ENCODE measurements around the gene SCAMP4.

SCAMP4 gene

GRCh38 chr19:1944088-1944915, 39.1 kb downstream of the SCAMP4 start:
- H3K4me3 ChIP-seq = peak overlapping the region; percentile 70
- H3K9ac ChIP-seq = peak overlapping the region; percentile 86

GRCh38 chr19:1944916-1945561, 39.8 kb downstream of the SCAMP4 start:
- peaks cover 42% of the 10 kb centered on the region for H3K36me3 ChIP-seq
- H3K27ac ChIP-seq = peak overlapping the region; percentile 46; the same call in 1 of the 2 replicates
- no peak overlapping the region for H3K4me3 ChIP-seq
- H3K9me3 ChIP-seq = peaks cover 33% of the 10 kb centered on the region
- H3K27me3 ChIP-seq = no peaks in the 10 kb centered on the region
- TF ChIP-seq Cebpa-rat (IDR thresholded peaks at IDR 0.05) = no peak
- H4K20me1 ChIP-seq = peaks cover 81% of the 10 kb centered on the region
- H3K9ac ChIP-seq = peak overlapping the region; percentile 86; the same call in 1 of the 2 replicates
- H3K4me2 ChIP-seq = peak overlapping the region; percentile 100
- peaks cover 37% of the 10 kb centered on the region for H3K4me1 ChIP-seq

More at GRCh38 chr19:1944088-1944915, 39.1 kb downstream of the SCAMP4 start:
- Histone ChIP-seq H3K27ac (peak overlapping the region; percentile 93), H3K4me2 (peak overlapping the region; percentile 100), H3K9me3 (peaks cover 26% of the 10 kb centered on the region), H3K27me3 (no peaks in the 10 kb centered on the region), H3K4me1 (peaks cover 45% of the 10 kb centered on the region), H4K20me1 (peaks cover 75% of the 10 kb centered on the region), H3K36me3 (peaks cover 34% of the 10 kb centered on the region)
- no peak for TF ChIP-seq Cebpa-rat (IDR thresholded peaks at IDR 0.05)

DNA sequence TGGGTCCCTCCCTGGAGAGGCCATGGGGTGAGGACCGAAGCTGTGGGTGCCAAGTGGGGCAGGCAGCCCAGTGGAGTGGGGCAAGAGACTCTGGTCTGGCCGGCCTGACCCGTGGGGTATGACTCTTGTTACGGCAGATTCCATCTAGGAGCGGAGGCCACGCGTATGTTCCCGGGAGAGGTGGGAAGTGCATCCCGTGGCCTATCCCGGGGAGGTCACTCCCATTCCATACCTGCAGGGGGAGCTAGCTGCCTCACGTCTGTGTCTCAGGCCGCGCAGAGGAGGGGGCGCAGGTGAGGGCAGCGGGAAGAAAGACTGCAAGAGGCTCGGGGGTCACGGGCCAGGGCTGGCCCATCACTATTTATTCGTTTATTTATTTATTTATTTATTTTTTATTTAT, 40.7 kb downstream of the SCAMP4 start:
- Histone ChIP-seq H3K9ac (no peak overlapping the region), H3K9me3 (peaks cover 42% of the 10 kb centered on the region), H3K4me2 (peak overlapping the region; percentile 100), H4K20me1 (peaks cover 87% of the 10 kb centered on the region), H3K4me1 (peaks cover 42% of the 10 kb centered on the region), H3K36me3 (peaks cover 50% of the 10 kb centered on the region), H3K4me3 (no peak overlapping the region), H3K27ac (no peak overlapping the region; the same call in 1 of the 2 replicates), H3K27me3 (no peaks in the 10 kb centered on the region)
- TF ChIP-seq Cebpa-rat (IDR thresholded peaks at IDR 0.05) = no peak

GRCh38 chr19:1947651-1948209, 42.5 kb downstream of the SCAMP4 start:
- TF ChIP-seq Cebpa-rat (IDR thresholded peaks at IDR 0.05) = no peak
- H3K4me2 ChIP-seq = no peak overlapping the region
- peaks cover 95% of the 10 kb centered on the region for H4K20me1 ChIP-seq
- H3K27me3 ChIP-seq = no peaks in the 10 kb centered on the region
- no peak overlapping the region for H3K4me3 ChIP-seq
- no peak overlapping the region for H3K27ac ChIP-seq
- H3K4me1 ChIP-seq = peaks cover 59% of the 10 kb centered on the region
- H3K9me3 ChIP-seq = peaks cover 55% of the 10 kb centered on the region
- H3K9ac ChIP-seq = no peak overlapping the region
- H3K36me3 ChIP-seq = peaks cover 68% of the 10 kb centered on the region

- Histone ChIP-seq H3K9me3 (peaks cover 55% of the 10 kb centered on the region), H4K20me1 (peaks cover 95% of the 10 kb centered on the region)
Measured at GRCh38 chr19:1949304-1950101, 44.3 kb downstream of the SCAMP4 start.

DNA sequence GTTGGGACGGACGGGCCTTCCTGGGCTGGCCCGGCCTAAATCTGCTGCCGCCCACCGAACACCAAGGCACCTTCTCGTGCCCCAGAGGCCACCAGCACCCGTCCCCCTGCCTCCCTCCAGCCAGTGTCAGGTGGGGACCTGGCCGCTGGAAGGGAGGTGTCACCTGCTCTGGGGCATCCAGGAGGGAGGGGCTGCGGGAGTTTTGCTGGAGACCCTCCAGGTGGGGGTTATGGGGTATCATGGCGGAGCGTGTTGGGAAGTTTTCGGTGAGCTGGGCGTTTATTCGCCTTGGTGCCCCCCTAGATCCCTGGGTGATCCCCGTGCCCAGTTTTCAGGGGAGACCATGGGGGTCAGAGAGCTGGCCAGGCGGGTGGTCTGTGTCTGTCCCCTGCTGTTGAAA, 45.4 kb downstream of the SCAMP4 start:
- no peaks in the 10 kb centered on the region for H3K27me3 ChIP-seq
- peaks cover 95% of the 10 kb centered on the region for H4K20me1 ChIP-seq
- H3K4me3 ChIP-seq = no peak overlapping the region
- peak overlapping the region; percentile 55; the same call in 1 of the 2 replicates for H3K4me2 ChIP-seq
- no peak overlapping the region for H3K9ac ChIP-seq
- peaks cover 59% of the 10 kb centered on the region for H3K4me1 ChIP-seq
- H3K36me3 ChIP-seq = peaks cover 80% of the 10 kb centered on the region
- no peak overlapping the region for H3K27ac ChIP-seq
- TF ChIP-seq Cebpa-rat (IDR thresholded peaks at IDR 0.05) = no peak
- H3K9me3 ChIP-seq = peaks cover 55% of the 10 kb centered on the region

More at GRCh38 chr19:1949304-1950101, 44.3 kb downstream of the SCAMP4 start:
- H3K36me3 ChIP-seq = peaks cover 82% of the 10 kb centered on the region
- H3K4me1 ChIP-seq = peaks cover 59% of the 10 kb centered on the region
- no peak overlapping the region for H3K4me3 ChIP-seq
- no peak overlapping the region for H3K4me2 ChIP-seq
- no peak overlapping the region for H3K9ac ChIP-seq
- TF ChIP-seq Cebpa-rat (IDR thresholded peaks at IDR 0.05) = no peak
- H3K27ac ChIP-seq = no peak overlapping the region
- no peaks in the 10 kb centered on the region for H3K27me3 ChIP-seq

DNA sequence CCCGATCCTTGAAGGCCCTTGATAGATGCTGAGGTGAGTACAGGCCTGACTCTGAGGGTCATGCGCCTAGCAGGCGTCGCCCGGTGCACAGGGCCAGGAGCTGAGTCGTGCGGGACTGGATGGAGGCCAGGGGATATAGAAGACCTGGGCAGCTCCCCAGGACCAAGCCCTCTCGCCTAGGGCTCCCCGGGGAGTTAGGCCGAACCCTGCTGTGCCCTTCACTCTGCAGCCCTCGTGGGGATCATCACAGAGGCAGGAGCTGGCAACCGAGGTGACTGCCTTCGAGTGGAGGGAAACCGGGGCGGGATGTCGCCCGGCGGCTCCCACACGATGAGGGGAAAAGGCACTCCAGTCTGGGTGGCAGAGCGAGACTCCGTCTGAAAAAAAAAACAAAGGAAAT, 47.4 kb downstream of the SCAMP4 start:
- peaks cover 96% of the 10 kb centered on the region for H4K20me1 ChIP-seq
- H3K36me3 ChIP-seq = peaks cover 73% of the 10 kb centered on the region
- H3K9ac ChIP-seq = no peak overlapping the region
- H3K4me2 ChIP-seq = peak overlapping the region; percentile 67
- H3K4me3 ChIP-seq = no peak overlapping the region
- H3K27me3 ChIP-seq = no peaks in the 10 kb centered on the region
- peaks cover 46% of the 10 kb centered on the region for H3K9me3 ChIP-seq
- TF ChIP-seq Cebpa-rat (IDR thresholded peaks at IDR 0.05) = no peak
- H3K27ac ChIP-seq = no peak overlapping the region
- peaks cover 75% of the 10 kb centered on the region for H3K4me1 ChIP-seq

DNA sequence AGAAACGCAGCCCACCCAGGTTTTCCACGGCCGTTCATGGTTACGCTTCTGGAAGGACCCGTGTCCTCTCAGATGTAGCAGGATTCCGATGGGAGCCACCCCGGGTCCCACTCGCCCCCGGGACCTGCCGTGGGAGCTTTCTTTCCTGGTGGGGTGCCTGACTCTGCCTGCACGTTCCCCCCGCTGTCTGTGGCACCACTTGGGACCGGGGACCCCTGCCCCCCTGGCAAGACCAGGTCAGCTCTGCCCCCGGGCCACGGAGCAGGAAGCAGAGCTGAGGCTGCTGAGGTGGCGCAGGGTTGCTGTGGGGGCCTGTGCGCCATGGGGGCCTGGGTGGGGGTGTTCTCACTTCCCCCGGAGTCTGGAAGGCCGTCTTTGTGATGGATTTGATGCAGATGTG, 47.8 kb downstream of the SCAMP4 start:
- peaks cover 96% of the 10 kb centered on the region for H4K20me1 ChIP-seq
- H3K27me3 ChIP-seq = no peaks in the 10 kb centered on the region
- peaks cover 79% of the 10 kb centered on the region for H3K4me1 ChIP-seq
- peaks cover 42% of the 10 kb centered on the region for H3K9me3 ChIP-seq
- H3K27ac ChIP-seq = no peak overlapping the region
- H3K36me3 ChIP-seq = peaks cover 69% of the 10 kb centered on the region
- no peak overlapping the region for H3K9ac ChIP-seq
- H3K4me2 ChIP-seq = peak overlapping the region; percentile 67
- no peak overlapping the region for H3K4me3 ChIP-seq
- no peak for TF ChIP-seq Cebpa-rat (IDR thresholded peaks at IDR 0.05)

DNA sequence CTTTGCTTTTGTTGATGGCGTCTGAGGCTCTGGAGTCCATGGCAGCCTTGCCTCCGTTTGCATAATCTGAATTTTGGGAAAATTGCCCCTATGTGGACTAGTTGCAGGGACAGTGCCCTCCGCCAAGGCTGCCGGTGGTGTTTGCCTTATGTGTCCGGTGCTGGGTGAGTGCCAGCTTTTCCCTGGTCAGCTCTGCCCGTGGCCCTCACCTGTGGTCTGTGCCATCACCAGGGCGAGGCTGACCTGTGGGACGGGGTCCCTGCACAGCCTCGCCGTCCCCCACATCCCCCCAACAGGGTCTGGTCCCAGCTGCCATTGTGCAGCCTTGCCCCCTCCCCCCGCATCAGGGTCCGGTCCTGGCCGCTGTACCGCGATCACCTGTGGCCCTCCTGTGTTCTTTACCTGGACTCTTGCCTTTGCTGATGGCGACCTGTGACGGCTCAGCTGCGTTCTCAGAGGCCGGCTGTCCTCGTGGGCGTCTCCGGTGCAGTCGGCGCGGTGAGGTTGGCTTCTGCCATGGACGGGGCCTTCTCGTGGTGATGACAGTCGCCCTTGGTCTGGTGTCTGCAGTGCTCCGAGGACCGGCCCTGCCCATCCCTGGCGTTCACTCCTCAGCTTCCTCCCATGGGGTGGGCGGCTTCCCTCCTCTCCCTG, 48.4 kb downstream of the SCAMP4 start:
- Histone ChIP-seq H3K4me3 (no peak overlapping the region), H3K4me2 (peak overlapping the region; percentile 67), H3K27me3 (no peaks in the 10 kb centered on the region), H3K9me3 (peaks cover 37% of the 10 kb centered on the region), H3K4me1 (peaks cover 81% of the 10 kb centered on the region), H3K27ac (no peak overlapping the region; the same call in 1 of the 2 replicates), H4K20me1 (peaks cover 92% of the 10 kb centered on the region), H3K36me3 (peaks cover 66% of the 10 kb centered on the region), H3K9ac (no peak overlapping the region)
- TF ChIP-seq Cebpa-rat (IDR thresholded peaks at IDR 0.05) = no peak
